NCI-H2227 (cell line): Measurements from ENCODE around the gene NOTO.
"Not testable (repeated sequence)": the region's sequence is repeated elsewhere in the genome, so short reads cannot be mapped to it uniquely, and the experiment has no call there.

ENCODE experiments used
- DNase-seq: peaks from one replicate; lab custom pipeline; 2025; ENCODE audit not compliant: unreplicated experiment; lab: John Stamatoyannopoulos, UW

NOTO gene

DNA sequence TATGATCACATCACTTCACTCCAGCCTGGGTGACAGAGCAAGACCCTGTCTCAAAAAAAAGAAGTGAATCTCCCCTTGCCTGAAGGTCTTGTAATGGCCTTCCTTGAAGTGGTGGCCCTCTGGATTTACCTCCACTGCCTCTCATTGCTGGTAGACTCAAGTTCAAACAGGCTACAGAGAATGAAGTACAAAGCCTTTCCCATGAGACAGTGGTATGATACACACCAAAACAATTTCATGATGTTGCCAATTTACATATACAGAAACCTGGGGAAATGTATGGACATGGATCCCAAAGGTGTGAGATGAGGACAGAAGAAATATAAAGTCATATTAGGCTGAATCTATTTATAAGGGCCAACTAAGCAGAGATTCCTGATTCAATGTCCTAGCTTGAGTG is 4.8 kb upstream of the NOTO start:
- no peak for DNase-seq

DNA sequence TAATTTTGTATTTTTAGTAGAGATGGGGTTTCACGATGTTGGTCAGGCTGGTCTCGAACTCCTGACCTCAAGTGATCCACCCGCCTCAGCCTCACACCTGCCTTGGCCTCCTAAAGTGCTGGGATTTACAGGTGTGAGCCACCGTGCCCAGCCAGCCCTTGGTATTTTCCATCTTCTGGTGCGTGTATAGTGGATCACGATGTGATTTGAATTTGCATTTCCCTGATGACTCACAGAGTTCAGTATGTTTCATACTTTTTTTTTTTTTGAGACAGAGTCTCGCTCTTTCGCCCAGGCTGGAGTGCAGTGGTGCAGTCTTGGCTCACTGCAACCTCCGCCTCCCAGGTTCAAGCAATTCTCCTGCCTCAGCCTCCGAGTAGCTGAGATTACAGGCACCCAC is 2.1 kb upstream of the NOTO start:
- DNase-seq: not testable (repeated sequence)

DNA sequence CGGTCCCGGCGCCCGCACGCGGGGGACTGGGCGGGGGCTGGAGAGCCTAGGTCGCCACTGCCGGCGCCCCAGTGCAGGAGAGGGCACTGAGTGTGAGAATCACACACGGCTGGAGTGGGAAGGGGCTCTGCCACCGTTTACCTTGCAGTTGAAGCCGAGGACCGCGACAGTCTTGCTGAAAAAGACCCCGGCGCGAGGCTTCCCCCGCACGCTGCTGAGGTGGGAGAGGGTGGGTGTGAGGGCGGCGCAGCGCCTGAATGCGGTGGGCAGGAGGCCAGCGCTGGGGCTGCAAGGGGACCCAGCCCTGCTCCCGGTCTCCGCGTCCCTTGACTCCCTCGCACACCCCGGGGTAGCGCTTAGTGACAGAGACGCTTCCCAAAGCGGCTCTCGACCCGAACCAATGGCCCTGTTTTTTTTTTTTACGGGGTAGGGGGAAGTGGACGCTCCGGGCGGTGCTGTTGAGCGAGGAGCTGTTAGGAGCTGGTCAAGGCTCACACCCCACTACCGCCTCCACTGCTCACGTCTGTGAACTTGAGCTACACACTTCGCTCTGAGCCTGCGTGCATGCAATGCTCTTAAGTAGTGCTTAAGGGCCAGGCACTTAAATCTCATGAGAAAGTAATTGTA is 794 bp downstream of the NOTO start:
- DNase-seq: peak; percentile 21

DNA sequence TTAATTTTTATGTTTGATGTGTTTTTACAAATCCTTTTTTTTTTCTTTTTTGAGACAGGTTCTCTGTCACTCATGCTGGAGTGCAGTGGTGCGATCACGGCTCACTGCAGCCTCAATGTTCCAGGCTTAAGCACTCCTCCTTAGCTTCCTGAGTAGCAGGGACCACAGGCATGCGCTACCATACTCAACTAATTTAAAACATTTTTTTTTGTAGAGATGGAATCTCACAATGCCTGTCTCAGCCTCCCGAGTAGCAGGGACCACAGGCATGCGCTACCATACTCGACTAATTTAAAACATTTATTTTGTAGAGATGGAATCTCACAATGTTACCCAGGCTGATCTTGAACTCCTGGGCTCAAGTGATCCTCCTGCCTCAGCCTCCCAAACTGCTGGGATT is 3.2 kb downstream of the NOTO start:
- no peak for DNase-seq

DNA sequence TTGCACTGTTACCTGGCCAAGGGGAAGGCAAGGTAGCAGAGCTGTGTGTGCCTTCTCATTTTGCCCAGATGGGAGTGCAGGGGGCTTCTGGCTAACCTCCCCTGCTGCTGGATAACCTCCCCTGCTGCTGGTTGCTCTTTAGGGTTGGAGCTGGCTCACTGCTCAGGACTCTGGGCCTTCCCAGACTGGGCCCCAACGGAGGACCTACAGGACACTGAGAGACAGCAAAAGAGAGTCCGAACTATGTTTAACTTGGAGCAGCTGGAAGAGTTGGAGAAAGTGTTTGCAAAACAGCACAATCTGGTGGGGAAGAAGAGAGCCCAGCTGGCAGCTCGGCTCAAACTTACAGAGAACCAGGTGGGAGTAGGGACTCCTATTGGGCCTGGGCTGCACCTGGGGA is 5.9 kb downstream of the NOTO start:
- no peak for DNase-seq

DNA sequence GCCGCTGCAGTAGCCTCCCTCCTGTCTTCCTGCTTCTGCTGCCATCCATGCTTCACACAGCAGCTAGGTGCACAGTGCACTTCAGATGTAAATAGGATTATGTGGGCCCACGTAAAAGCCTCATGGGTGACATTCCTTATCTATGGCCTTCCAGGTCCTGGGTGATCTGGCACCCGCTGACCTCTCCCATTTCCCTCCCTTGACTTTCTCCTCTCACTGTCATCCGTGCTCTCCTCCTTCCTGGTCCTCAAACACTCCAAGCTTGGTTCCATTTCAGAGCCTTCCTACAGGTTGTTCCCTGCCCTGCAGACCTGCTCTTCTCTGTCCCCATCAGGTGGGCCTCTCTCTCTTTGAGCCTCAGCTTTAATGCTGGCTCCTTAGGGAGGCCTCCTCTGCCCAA is 7.6 kb downstream of the NOTO start:
- DNase-seq: no peak

DNA sequence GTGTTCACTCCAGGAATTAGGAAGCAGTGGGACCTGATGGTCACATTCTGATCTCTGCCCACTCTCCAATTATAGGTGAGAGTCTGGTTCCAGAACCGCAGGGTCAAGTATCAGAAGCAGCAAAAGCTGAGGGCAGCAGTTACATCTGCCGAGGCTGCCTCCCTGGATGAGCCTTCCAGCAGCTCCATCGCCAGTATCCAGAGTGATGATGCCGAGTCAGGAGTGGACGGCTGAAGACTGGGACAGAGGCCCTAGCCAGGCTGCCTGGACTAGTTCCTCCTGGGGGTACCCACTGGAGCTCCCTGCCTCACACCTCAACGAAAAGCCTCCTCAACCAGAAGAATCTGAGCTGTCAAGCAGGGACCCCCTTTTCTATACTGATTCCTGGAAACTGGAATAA is 8.3 kb downstream of the NOTO start:
- DNase-seq: no peak

DNA sequence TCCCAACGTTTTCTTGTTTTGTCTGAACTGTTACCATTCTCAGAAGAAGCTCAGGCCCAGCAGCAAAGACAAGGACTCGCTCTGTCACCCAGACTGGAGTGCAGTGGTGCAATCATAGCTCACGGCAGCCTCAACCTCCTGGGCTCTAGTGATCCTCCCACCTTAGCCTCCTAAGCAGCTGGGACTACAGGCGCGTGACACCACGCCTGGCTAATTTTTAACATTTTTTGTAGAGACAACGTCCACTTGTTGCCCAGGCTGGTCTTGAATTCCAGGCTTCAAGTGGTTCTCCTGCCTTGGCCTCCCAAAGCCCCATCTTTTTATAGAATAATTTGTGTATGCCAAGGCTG is 9.7 kb downstream of the NOTO start:
- no peak for DNase-seq

DNA sequence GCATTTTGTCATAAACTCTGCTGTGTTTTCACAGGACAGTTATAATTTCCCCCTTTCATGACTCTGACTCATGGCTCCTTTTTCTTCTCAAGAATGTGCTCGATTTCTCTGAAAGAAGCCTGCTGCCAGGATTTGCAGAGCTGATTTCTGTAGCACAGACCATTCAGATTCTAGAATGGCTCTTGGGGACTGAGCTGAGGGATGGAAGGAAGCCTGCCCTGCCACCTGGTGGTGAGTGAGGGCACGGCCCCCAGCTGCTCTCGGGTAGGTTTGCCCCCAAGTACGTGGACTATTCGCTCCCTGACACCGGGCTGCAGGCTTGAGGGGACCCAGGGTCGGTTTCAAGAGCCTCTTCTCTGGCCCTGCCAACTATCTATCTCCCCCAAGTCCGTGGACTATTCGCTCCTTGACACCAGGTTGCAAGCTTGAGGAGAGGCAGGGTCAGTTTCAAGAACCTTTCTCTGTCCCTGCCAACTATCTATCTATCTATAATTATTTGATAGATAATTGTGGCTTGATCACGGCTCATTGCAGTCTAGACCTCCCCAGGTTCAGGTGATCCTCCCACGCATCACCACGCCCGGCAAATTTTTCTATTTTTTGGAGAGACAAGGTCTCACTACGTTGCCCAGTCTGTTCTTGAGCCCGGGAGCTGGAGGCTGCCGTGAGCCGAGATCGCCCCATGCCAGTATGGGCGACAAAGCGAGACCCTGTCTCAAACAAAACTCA is 10.2 kb downstream of the NOTO start:
- peak; percentile 83 for DNase-seq

DNA sequence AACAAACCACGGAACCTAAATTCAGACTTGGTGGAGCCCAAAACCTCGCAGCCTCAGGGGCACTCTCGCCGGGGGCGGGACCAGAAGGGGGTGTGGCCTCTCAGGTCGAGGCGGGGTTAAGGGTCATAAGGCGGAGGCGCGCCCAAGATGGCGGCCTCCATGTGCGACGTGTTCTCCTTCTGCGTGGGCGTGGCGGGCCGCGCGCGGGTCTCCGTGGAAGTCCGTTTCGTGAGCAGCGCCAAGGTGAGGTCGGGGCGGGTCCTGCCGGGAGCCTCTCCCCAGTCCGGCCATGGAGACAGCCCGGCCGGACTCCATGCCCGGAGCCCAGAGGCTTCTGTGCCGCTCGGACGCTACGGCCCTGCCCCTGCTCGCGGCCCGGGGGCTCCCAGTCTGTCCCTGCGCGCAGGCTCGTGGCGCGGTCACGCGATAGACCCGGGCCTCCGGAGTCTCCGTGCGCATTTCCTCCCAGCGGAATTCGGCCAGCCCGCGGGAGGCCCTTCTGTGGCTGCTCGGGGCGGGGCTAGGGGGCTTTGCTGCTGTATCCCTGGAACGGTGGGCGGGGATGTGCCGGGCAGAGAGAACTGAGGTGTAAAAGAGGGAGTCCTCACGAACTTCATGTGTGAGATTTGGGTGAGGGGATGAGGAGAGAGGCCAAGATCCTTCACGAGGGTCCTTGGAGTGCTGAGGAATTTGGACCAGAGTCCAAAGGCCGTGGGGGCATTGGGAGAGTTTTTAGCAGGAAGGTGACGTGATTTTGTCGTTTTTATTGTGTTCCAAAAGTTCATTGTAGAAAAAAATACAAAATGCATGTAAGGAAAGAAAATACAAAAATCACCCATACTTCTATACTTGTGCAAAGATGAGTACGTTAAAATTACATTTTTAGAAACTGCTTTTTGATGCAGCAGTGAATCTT is 12.0 kb downstream of the NOTO start, which contains the start of gene SMYD5:
TSS of gene SMYD5 (plus strand) at position 126 of the 916 bp plus-strand sequence. CDS start at position 148, 22 bp downstream.
- DNase-seq: peak; percentile 91

DNA sequence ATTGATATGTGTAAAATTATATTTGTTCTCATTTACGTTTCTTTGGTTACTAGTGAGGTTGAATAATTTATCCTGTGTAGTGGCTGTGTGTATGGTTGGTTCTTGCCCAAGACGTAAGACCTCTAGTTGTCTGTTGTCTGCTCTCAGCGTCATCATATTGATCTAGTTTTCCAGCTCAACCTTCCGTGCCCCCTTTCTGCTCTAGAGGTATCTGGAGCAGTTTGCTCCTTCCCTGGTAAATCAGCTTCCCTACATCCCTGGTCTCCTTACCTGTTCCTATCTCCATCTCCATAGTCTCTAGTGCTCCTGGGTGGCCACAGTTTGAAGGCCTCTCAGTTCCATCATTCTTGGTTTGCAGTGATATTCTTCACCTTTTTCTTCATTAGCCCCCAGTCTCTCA is 12.9 kb downstream of the NOTO start:
- DNase-seq: peak; percentile 14

DNA sequence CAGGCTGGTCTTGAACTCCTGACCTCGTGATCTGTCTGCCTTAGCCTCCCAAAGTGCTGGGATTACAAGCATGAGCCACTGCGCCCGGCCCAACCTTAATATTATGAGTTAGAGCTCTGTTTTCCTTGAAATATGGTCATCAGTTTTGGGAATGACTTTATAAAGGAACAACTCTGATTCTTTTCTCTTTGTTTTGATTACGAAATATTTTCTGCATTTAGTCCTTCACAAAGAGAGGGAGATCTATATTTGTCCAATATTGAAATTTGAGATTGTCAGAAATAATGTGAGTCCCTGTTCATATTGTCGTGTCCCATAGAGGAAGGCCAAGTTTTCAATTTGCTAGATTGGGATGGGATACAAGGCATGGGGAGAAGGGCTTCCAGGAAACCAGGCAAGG is 14.8 kb downstream of the NOTO start:
- no peak for DNase-seq

DNA sequence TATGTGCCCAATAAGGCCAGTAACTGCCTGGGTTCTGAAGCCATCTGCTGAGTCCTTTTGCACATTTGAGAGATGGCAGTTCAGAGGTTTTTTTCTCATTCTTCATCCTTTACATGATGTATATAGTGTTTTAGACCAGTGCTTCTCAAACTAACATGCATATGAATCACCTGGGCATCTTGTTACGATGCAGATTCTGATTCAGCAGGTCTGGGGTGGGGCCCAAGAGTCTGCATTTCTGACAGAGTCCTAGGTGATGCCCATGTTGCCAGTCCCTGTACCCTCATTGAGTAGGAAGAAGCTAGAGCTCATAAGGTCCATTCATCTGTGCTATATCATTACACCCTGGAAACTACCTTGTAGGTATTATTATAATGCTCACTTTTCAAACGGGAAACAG is 15.5 kb downstream of the NOTO start:
- DNase-seq: no peak

DNA sequence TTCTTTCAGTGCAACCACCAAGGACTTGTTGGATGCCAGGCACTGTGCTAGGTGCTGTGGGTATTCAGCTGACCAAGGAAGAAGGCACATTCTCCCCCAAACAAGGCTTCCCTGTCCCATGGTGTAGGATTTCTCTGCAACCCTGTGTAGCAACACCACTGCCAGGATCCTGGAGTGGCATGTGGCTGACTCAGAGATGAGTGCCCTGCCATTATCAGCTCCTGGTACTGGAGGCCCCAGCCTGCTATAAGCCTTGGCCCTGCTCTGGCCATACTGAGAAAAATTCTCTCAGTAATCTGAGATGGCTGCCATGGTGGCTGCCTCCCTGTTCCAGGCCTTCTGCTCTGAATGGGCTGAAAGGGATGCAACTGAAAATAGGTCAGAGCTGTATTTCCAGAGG is 15.9 kb downstream of the NOTO start:
- no peak for DNase-seq

DNA sequence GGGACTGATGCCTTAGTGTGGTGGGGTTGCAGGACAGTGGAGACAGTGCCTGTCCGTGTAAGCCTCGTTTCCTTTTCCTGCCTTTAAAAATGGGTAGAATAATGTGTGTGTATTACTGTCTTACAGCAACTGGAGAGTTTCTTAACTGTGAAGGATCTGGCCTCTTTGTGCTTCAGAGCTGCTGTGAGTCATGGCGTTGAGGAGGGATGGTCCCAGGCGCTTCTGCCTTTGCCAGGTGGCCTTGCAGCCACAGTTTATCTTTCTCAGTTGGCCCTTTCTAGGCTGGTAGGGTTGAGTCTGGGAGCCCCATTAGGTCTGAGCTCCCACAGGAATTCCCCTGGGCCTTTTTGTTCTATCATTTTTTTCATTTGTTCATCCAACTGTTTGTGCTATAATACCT is 21.4 kb downstream of the NOTO start:
- DNase-seq: no peak

DNA sequence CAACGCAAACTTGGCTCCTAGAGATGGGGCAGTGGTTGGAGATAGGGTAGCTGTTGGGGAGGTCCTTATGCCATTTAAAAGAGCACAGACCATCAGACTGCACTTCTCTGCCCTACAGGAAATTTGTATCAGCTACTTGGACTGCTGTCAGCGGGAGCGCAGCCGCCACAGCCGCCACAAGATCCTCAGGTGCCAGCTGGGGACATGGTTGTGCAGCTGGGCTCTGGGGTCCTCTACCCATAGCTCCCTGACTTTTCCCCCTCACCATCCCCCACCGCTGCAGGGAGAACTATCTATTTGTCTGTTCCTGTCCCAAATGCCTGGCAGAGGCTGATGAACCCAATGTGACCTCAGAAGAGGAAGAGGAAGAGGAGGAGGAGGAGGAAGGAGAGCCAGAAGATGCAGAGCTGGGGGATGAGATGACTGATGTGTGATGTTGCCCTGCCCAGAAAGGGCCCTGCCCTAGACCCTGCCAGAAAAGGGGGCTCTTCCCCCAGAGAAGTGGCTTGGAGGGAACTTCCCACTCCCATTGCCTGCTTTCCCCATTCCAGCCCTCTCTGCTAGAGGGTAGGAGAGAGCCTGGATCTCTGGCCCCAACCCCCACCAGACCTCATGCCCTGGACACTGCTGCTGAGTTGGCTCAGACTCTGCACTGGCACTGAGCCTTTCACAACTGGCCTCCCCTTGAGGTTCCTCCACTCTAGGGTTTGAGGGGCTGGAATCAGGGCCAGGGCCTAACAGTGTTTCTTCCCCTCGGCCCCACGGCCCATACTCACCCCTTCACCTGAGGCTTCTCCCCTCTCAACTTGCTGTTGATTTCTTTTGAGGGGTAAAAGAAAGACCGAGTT is 23.4 kb downstream of the NOTO start:
- DNase-seq: no peak

DNA sequence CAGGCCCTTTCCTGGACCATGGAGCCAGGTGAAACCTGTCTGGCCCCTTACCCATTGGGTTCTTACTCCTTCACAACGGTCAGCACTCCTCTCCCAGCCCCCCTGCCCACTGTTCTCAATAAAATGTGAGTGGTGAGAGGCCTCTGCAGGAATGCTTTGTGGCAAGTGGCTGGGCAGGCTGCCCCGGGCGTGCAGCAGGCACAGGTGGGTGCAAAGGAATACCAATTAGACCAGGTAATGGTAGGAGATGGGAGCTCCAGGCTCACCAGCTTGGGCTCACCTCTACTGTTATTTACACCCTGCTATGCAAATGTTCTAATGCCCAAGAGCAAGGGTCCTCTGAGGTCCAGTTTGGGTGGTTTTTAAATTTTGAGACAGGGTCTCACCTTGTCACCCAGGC is 24.7 kb downstream of the NOTO start:
- no peak for DNase-seq

DNA sequence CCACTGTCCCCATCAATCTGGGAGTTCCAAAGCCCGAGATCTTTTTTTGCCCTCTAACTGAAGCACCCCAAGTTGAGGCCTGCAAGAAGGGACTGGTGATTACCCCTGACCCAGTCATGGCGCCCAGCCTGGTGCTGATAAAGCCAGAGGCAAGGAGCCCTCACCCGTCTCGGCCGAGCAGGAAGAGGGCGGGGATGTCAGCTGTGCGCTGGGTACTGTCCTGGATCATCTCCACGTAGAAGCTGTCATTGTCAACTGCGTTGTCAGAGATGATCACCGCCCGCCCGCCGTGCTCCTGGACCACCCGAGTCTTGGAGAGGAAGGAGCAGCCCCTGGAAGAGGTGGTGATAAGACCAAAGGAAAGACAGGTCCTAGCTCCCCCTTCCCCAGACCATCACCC is 26.3 kb downstream of the NOTO start:
- DNase-seq: no peak

DNA sequence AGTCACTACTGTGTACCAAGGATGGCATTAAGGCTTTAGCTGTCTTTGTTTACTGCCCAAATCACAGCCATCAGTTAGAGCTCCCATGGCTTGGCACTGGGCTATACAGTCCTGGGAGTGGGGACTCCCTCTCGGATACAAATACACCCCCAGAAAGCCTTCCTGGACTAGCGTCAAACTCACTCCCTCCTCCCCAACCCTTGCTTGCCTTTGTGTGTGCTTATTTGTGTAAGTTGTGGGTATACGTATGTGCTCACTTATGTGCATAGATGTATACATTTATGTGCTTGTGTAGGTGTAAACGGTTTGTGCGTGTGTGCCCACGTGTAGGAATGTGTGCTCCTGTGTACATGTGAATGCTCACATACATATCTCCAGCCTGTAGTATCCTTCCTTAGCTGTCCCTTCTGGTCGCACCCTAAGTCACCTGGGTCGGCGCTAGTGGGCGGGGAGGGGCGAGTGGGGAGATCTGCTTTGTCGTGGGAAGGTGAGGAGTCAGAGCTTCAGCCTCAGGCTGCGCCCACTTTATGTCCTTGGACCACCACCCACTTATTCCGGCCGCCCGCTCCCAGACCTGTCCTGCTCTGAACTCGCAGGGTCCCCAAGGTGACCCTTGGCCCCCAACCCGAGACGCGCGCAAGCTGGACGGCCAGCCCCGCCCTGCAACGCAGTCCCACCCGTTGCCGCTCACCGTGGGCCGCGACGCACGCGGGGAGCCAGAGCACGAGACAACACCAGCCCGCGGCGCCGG is 30.2 kb downstream of the NOTO start:
- DNase-seq: peak; percentile 39
